GM18499 (cell line): ENCODE results near the gene SH3RF1.
A peak's percentile ranks its signal among the peaks of the same experiment; 100 is the strongest.

Source experiments
- ATAC-seq: cut with Tn5 transposase; IDR thresholded peaks from one replicate; pipeline ENCODE4 v1.9.1; 2021; ENCODE audit warnings: moderate number of reproducible peaks; ENCODE audit not compliant: insufficient read depth, unreplicated experiment

Gene SH3RF1

GRCh38 chr4:169054879-169055278 lies 215.9 kb downstream of the SH3RF1 start:
- ATAC-seq: peak; percentile 73

DNA sequence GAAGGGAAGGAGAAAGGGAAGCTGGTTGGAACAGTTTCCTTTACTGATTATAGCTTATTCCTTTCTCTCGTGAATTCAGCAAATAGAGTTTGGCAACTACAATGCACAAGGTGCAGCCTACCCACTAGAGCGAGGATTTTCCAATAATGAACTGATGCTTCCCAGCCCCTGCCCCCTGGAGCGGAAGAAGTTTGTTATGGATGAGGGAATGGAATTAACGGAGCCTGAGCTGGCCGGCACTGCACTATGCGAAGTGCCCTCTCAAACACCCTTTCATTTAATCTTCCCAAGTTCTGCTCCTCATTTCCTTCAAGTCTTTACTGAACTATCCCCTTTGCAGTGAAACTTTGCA lies 218.2 kb downstream of the SH3RF1 start:
- no peak for ATAC-seq

- ATAC-seq: no peak
These were observed 218.8 kb downstream of the SH3RF1 start for GRCh38 chr4:169051761-169052593.

DNA sequence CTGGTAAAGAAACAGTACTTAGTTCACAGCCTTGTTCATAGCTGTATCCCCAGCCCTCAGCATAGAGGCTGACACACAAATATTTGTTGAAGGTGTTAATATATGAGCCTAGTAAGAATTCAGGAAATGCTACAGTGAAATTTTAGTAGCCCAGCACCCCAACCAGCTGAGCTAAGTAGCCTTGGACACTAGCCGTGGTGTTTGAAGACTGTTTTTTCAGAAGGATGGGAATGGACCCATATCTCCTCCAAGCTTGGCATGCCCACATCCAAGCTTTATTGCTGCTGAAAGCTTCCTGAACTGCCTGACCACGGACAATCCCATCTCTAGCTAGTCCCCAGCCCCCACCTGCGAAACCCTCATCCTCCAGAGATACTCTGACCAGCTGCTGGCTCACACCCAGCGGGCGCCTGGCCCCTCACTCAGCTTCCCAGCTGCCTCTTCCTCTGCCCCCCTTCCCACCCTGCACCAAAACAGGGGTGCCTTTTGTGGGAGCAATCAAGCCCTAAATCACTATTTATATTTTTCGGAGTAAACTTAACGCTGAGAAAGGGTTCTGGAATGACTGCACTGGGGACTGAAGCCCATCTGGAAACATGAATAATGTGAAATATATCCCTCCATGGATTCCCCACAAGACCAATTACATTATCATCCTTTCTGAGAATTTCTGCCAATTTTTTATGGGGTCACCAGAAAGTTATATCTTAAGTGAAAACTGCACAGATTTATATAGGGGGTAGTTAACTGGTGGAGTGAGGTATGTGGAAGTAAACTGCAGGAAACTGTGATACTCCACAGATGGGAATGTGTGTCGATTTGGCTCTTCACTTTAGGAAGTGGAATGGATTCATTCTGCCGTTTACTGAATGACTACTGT lies 219.6 kb downstream of the SH3RF1 start:
- ATAC-seq: no peak

- no peak for ATAC-seq
These were observed 220.5 kb downstream of the SH3RF1 start for GRCh38 chr4:169050284-169050683.

DNA sequence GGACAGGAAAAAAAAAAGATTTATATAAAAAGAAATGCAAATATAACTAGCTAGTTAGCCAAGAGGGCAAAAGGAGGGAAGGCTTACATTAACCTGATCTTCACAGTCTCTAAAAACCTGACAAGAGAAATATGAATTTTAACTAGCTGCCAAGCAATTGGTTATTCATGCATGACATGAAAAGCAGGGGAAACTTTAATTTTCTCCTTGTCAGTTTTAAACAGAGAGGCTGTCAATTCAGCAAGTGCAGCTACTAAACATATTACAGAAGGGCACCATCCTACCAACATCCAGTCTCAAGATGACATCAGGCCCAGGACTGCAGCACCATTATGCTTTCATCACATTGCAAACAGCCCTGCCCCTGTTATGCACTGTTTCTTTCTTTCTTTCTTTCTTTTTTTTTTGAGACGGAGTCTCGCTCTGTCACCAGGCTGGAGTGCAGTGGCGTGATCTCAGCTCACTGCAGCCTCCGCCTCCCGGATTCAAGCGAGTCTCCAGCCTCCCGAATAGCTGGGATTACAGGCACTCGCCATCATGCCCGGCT lies 221.8 kb downstream of the SH3RF1 start:
- no peak for ATAC-seq

- no peak for ATAC-seq
These were observed 222.8 kb downstream of the SH3RF1 start for GRCh38 chr4:169047956-169048355.

GRCh38 chr4:169045862-169046584 lies 224.7 kb downstream of the SH3RF1 start:
- ATAC-seq: no peak

DNA sequence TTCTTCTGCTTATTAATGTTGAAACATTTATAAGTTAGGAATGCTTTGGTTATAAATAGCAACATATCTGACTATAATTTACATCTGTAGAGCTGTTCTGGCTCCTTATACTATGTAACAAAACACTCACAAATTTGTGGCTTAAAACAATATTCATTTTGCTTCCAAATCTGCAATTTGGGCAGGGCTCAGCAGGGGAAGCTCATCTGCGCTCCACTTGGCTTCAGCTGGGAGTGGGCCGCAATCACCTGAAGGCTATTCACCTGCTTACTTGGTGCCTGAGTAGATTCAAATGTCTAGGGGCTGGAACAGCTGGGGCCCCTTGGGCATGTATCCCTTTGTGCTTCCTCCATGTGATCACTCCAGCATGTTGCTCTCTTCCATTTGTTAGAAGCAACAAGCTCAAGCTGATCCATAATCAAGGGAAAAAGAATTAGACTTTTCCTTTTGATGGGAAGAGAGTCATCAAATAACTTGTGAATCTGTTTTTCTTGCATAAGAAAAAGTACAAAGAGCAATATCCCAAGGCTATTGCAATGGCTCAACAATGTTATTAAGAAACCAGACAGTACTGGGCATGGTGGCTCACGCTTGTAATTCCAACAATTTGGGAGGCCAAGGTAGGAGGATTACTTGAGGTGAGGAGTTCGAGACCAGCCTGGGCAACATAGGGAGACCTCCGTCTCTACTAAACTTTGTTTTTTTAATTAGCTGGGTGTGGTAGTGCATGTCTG lies 225.9 kb downstream of the SH3RF1 start:
- ATAC-seq: no peak
